ENCODE data around the gene AHCYL2.
"Not testable (repeated sequence)": the region's sequence is repeated elsewhere in the genome, so short reads cannot be mapped to it uniquely, and the experiment has no call there.

The AHCYL2 gene

DNA sequence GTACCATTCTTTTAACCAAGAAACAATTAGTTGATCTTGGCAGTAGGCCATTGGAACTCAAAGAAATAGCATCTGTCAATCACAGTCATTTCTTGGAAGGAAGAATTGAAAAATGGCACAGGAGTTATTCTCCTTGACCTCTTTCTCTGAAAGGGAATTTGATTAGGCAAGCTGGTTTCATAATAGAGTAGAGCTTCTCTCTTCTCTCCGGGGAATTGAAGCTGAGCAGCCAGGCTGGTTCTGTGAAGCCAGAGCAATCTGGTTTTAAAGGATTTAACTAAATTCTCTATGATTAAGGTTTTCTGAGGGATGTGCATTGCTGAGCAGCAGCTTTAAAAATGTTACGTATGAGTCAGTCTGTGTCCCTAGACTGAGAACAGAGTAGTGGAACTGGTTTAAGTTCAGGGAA is 70.2 kb downstream of the AHCYL2 start:
- no peak for DNase-seq

DNA sequence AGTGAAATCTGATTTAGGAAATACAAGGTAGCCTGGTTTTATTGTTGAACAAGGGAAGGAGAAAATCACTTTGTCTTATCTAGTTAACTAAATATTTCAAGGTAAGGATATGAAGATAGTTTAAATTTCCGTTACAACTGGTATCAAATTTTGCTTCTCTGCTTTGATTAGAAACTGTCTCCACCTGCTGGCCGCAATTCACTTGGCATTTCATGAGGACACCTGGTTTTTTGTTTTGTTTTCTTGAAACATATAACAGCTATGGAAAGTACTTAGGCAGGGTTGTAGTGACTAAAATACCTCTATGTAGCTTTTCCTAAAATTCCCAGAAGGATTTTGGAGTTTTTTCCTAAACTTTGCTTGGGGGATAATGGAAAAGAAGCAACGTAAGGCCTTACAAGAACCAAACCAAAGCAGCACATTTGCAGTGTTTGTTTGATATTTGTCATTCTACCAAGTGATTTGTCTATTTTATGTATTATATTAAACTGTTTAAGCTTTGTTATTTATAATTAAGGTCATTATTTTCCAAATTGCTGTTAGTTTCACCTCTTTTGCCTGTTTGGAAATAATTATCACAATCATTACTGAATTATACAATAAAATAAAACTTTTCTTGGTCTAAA is 73.6 kb downstream of the AHCYL2 start:
- DNase-seq = peak; percentile 28 to 48

- no peak for DNase-seq
Observed at GRCh38 chr7:129299889-129300288, 75.1 kb downstream of the AHCYL2 start.

- DNase-seq = not testable (repeated sequence)
Observed at GRCh38 chr7:129300299-129300698, 75.5 kb downstream of the AHCYL2 start.

- no peak for DNase-seq
Observed at GRCh38 chr7:129307592-129307991, 82.8 kb downstream of the AHCYL2 start.

GRCh38 chr7:129308047-129308446 is 83.2 kb downstream of the AHCYL2 start:
- no peak for DNase-seq

- DNase-seq = no peak
Observed at GRCh38 chr7:129311429-129311828, 86.6 kb downstream of the AHCYL2 start.

DNA sequence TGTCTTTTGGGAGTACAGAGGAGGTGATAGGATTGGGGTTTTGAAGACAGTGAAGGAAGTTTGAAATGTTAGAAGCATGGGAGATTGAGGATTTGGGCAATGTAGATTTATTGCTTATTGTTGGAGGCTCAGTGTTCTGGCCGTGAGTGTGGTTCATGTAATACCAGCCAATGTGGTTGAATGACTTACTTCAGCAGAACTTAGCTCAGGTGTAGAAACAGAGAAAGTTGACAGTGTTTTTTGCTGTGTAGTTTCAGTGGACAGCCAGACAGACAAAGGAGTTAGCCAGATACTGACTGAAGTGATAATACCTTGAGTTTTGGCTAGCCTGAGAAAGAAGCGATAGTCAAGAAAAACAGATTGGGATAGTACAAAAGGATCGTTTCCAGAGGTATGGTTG is 88.5 kb downstream of the AHCYL2 start:
- no peak for DNase-seq

DNA sequence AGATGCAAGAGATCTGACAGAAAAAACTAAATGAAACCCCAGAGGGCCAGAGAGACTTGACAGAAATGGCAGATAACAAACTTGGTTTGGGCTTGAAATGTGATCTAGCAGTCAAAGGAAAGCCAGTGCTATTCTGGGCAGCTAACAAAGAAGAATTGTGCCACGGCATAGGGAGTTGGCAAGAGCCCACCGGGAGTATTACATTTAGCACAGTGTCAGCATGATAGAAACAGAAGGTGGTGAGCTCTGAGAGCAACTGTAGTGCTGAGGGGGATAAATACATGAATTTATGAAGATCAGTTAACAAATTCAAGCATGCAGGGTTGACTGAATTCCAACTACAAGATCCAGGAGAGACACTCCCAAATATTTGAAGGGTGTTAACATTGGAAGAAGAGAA is 91.1 kb downstream of the AHCYL2 start:
- DNase-seq = no peak

DNA sequence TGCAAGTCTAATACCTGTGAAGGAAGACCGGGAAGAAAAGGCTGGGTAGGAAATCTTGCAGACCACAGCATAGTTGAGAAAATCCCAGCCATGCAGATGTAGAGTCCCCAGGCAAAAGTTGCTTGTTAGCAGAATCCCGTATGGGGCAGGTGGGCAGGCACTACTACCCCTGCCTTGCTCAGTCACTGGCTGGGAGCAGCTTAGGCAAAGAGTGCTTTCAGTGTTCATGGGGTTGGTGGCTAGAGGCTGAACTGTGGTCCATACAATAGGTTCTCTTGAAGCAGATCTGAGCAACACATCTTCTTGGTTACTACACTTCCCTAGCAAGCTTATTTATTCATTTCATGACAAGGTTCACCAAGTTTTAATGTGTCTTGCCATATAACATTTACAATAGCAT is 92.6 kb downstream of the AHCYL2 start:
- no peak for DNase-seq

DNA sequence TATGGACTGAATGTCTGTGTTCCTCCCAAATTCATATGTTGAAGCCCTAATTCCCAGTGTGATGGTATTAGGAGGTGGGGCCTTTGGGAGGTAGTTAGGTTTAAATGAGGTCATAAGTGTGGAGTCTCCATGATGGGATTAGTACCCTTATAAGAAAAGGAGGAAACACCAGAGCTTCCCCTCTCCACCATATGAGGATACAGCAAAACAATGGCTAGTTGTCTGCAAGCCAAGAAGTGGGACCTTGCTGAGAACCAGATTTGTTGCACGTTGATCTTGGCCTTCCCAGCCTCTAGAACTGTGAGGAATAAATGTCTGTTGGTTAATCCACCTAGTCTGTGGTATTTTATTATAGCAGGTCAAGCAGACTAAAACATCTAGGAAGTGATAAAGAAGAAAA is 102.2 kb downstream of the AHCYL2 start:
- DNase-seq = no peak

DNA sequence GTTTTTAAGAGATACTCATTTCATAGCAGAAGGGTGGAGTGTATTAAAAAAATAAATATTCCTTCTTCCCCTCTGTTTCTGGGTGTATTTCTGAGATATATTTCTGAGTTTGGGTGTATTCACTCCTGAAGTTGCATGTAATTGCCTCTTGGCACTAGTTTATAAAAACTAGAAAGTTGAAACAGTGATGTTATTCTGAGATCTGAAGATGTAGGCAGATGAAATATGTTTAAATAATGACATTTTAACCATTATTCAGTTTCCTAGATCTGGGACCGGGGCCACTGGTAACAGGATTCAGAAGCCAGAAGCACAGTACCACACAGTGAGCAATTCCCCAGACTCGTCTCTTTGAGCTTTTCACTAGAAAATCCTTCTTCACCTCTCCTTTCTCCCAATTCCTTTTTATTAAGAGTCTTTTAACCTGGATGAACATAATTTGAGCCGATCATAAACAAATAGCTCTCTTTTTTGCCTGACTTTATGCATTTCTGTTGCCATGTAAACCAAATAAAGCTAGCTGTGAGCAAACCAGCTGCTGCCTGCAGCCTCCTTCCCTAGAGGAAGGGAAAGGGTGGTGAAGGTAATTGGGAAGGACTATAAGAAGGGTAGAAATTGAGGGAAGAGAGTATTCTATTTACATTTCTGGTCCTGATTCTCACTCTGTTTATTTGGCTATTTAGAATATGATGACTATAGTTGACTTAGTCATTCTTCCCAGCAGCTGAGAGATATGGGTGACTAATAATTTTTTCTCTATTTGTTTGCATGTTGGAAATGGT is 107.6 kb downstream of the AHCYL2 start:
- no peak for DNase-seq

- DNase-seq = no peak
Observed at GRCh38 chr7:129334473-129334872, 109.6 kb downstream of the AHCYL2 start.

DNA sequence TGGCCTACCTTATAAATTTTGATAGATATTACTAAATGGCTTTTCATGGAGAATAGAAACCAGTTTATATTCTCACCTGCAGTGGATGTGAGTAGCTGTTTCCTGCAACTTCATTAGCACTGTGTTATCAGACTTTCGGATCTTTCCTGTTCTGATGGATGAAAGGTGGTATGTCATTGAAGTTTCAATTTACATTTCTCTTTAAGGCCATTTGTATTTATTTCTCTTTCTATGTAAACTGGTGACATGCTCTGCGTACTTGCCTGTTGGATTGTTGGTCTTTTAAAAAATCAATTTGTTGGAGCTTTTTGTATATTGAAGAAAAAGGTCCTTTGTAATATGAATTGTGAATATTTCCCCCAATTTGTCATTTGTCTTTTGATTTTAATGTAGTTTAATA is 113.6 kb downstream of the AHCYL2 start:
- no peak for DNase-seq

DNA sequence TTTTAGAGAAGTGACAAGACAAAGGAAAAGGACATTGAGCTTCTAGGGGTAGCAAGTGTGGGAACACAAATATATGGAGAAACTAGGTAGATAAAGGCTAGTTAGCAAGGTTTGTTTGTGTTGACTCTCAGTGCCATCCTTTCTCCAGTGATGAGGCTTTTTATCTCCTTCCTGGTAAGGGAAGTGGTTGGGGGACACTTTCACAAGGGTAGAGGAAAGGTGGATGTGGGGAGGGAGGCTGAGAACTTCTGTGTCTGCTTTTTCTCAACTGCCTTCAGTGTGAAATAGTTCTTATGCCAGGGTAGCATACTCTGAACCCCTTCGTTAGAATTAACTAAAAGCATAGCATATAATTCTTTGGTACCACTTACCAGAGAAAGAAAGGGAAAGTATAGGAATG is 116.4 kb downstream of the AHCYL2 start:
- no peak for DNase-seq

DNA sequence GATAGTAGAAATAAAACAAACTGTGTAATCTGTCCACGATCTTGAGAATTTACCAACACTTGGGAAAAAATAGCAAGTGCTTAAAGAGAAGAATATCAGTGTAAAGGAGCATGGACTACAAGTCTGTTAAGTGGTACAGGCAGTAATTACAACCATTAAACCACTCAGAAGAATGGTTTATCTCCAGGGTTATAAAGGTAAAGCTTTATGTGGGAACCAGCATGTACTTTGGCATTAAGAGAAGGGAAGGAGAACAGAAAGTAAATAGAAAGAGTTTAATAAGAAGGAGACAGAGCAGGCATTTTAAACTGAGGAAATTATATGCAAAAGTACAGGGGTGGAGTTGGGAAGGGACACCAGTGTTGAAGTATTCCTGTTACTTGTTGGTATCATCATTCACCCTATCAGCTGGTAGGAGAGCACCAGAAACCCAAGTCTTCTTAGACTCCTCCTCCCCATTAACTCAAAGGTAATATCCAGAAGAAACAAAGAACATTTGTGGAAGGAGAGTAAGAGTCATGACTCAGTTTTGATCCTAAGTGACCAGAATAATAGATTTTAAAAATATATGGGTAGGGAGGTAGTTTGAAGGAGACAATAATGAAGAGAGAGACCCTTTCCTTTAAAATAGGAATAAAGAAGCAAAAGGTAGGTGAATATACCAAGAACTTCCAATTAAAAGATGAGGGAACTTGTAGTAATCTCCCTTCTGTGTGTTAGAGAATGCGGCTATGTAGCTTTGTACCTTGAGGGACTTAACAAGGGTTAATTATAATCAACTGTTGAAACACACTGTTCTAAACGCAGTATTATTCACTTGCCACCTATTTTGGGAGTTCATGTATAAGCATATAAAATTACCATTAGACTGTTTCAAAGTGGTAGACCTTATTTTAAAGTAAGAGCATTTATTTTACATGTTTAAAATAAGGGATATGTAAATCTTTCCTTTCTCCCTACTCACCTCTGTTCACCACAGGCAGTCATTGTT is 117.3 kb downstream of the AHCYL2 start:
- no peak for DNase-seq

DNA sequence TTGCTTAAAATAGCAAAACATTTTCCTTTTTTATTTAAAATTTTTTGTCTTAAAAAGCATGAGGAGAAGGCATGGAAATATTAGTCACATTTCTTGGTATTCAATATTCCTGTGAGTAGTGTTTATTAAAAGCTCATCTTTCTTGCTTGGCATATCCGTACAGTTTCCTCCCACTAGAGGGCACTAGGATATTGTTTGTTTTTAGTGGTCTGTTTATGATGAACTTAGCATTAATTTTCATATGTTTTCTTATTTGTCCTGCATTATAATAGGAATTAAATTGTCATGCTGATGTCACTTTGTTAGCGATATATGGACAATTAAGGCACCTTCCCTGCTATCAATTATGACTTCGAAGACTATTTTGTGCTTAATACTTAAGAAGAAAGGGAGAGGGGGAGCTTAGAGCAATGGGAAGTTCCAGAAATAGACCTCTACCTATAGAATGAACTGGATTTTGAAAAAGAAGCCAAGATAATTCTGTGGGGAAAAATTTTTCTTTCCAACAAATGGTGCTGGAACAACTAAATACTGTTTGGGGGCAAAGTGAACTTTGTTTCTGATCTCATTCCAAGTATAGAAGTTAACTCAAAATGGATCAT is 118.4 kb downstream of the AHCYL2 start:
- DNase-seq = no peak

- no peak for DNase-seq
Observed at GRCh38 chr7:129347330-129347729, 122.5 kb downstream of the AHCYL2 start.

DNA sequence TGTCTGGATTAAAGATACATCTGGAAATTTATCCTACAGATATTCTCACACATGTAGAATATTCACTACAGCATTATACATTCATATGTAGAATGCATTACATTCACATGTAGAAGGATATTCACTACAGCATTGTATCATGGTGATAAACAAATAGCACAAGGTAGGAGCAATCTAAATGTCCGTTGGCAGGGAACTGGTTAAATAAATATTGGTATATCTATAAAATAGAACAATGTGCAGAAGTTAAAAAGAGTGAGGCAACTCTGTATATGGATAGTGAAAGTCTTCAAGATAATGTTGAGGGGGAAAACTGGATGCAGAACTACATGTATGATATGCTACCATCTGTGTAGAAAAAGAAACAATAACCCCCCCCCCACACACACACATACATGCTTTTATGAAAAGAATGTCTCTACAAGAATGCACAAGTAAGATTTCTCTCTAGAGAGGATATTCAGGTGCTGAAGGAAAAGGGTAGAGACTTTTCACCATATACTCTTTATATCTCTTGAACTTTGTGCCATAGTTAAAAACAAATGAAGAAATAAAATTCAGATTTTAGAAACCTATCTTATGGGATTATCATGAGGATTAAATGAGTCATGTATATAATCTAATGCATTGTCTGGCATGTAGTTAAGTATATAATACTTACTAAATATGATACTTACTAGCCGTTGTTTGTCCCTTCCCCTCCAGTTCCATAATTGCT is 123.4 kb downstream of the AHCYL2 start:
- no peak for DNase-seq

GRCh38 chr7:129351320-129351719 is 126.5 kb downstream of the AHCYL2 start:
- DNase-seq = no peak

GRCh38 chr7:129353104-129353503 is 128.3 kb downstream of the AHCYL2 start:
- DNase-seq = not testable (repeated sequence)

DNA sequence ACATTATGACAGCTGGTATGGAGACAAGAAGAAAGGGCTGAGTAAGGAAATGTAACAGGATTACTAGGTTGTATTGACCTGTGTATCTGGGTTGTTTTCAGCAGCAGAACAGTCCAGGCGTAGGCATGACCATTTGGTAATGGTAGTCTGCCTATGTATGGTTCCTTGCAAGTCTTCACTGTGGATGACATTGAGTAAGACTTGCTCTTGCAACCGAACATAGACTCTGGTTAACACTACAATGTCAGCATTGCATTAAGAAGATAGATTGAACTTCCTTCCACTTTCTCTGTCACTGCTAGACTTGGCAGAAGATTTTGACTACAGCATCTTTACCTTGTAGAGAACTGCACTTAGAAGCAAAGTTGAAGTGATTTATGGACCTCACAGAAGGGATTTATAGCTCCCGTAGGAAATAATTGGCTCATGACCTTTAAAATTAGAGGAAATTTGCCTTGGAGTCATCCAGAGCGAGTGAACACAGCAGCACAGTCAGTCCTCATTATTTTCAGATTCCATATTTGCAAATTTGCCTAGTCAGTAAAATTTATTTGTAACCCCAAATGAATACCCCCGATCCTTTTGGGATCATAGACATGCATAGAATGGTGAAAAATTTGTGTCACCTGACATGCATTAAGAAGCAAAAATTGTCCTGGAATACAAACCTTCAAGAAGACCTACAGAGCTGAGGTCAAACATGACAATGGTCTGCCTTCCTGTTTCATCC is 129.8 kb downstream of the AHCYL2 start:
- DNase-seq = no peak

Measured in stimulated activated CD4-positive, alpha-beta T cell treated with anti-CD3 and anti-CD28 coated beads, Interleukin-4, amount 100 ng/mL, for 4 hours (primary cell).